HEK293T (cell line): ENCODE data around the gene CRADD.

Experiments
- ARNT ChIP-seq: fragments of 450-650 bp; IDR thresholded peaks from 2 replicates; pipeline ENCODE4 v1.6.1; 2017; ENCODE audit warnings: mild to moderate bottlenecking
- BHLHE40 ChIP-seq: fragments of 450-650 bp; IDR thresholded peaks from 2 replicates; pipeline ENCODE4 v1.6.1; 2016; ENCODE audit warnings: mild to moderate bottlenecking, moderate library complexity, borderline replicate concordance
- FOXA1 ChIP-seq: fragments of 450-650 bp; IDR thresholded peaks from 2 replicates; pipeline ENCODE4 v1.6.1; 2016; ENCODE audit warnings: mild to moderate bottlenecking
- FOXK2 ChIP-seq: fragments of 450-650 bp; IDR thresholded peaks from 2 replicates; pipeline ENCODE4 v1.6.1; 2016; ENCODE audit warnings: mild to moderate bottlenecking
- FOXM1 ChIP-seq: fragments of 450-650 bp; IDR thresholded peaks from 2 replicates; pipeline ENCODE4 v1.6.1; 2017; ENCODE audit warnings: mild to moderate bottlenecking, borderline replicate concordance
- NFRKB ChIP-seq: fragments of 450-650 bp; IDR thresholded peaks from 2 replicates; pipeline ENCODE4 v1.6.1; 2016; ENCODE audit warnings: mild to moderate bottlenecking, moderate library complexity
- PKNOX1 ChIP-seq: fragments of 450-650 bp; IDR thresholded peaks from 2 replicates; pipeline ENCODE4 v1.6.1; 2016
- SP1 ChIP-seq: fragments of 450-650 bp; IDR thresholded peaks from 2 replicates; pipeline ENCODE4 v1.6.1; 2017
- TARDBP ChIP-seq: fragments of 450-650 bp; IDR thresholded peaks from 2 replicates; pipeline ENCODE4 v1.6.1; 2016

- TF ChIP-seq PKNOX1 (no peak), FOXK2 (no peak), FOXM1 (no peak), TARDBP (no peak), FOXA1 (no peak), SP1 (no peak), BHLHE40 (no peak), NFRKB (no peak), ARNT (no peak)
Measured at GRCh38 chr12:93778766-93779165, 101.6 kb downstream of the CRADD start.
